Measurements from ENCODE around the gene ANKDD1A. TPM values are rescaled to one million over a fixed set of nuclear protein-coding genes. Genes with fewer than 3 reads are reported as not detected.
A peak's percentile ranks its signal among the peaks of the same experiment; 100 is the strongest.

ANKDD1A gene
- total RNA-seq (2021) (2.3 and 3.5 TPM in 2 replicates), Bru-seq, nascent RNA (percentile 43 among the genes with signal in this experiment), BruChase-seq, experiment 1, labeled RNA remaining after a 2-hour chase (percentile 57 among the genes with signal in this experiment), BruChase-seq, experiment 2, labeled RNA remaining after a 6-hour chase (percentile 51 among the genes with signal in this experiment)
- long read RNA-seq: 0 reads

DNA sequence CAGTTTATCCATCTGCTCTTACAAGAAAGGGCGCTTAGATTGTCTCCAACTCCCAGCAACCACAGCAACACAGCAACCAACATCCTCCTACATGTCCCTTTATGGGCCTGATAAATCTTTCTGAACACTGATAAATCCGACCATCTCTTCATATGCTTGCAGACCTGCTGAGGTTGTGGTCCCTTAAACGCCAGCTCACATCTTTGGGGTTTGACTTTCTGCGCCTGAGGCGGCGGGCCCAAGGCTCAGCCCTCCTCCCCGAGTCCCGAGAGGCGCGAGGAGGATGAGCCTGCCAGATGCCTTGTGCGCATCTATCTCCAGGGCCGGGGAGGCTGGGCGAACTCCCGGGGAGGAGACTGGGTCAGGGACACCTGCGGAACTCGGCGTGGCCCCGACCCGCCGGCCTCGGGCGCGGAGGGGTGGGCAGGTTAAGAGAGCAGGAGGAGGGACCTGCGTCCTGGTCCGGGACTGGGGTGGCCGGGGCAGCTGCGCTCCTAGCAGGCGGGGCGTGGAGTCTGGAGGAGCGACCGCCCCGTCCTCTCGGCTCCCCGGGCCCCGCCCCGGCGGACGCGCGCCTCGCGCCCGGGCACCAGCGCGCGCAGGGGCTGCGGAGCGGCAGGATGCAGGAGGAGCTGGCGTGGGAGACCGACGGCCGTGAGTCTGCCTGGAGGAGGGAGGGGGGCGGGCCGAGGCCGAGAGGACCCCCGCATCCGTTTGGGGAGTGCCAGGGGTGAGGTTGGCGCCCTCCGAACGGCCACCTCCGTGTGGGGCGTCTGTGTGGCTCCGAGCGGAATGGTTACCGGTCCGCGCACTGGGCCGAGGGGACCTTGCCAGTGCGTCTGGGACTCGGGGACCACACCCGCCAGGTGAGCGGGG is at the start of gene ANKDD1A:
ANKDD1A (plus strand) TSS at position 592 of the 876 bp plus-strand sequence; CDS start at position 621, 29 bp downstream.
- Histone ChIP-seq H3K27ac (ENCODE audit: low read depth, low read length, poor library complexity, severe bottlenecking) (no peak within 1 kb of the TSS), H3K9me3 (ENCODE audit: low read depth, low read length, poor library complexity, severe bottlenecking) (no peaks in the 10 kb centered on the region), H3K4me3 (ENCODE audit: low read depth, low read length, poor library complexity, severe bottlenecking) (peak within 1 kb of the TSS; percentile 53), H3K36me3 (ENCODE audit: insufficient read depth, low read length, poor library complexity, severe bottlenecking) (no peaks in the 10 kb centered on the region), H3K27me3 (replicated peaks; ENCODE audit: insufficient read depth, low read depth, low read length, poor library complexity) (no peaks in the 10 kb centered on the region), H3K4me1 (ENCODE audit: insufficient read depth, low read length, poor library complexity, severe bottlenecking) (peaks cover 11% of the 10 kb centered on the region)
- BruUV-seq (replicated peaks): no TSS peak
- peak; percentile 64 for DNase-seq (ENCODE audit: low spot score)
- ChIA-PET POLR2A (ENCODE audit: low non-redundant PET) (no interaction called here), CTCF (interaction anchor here (0.7 kb wide), 1 partner anchor 71 kb away, joined by 6 read pairs; no protein-coding TSS in a partner anchor)
- TF ChIP-seq CTCF (conservative IDR thresholded peaks at IDR 0.05; ENCODE audit: low read depth, low read length): no peak
- TF ChIP-seq EZH2 (IDR thresholded peaks at IDR 0.05; ENCODE audit: borderline replicate concordance, low read depth, low read length, poor library complexity, severe bottlenecking): no peak
- intact Hi-C loops (cut with micrococcal nuclease; ENCODE audit: unreplicated experiment): no loop called here

DNA sequence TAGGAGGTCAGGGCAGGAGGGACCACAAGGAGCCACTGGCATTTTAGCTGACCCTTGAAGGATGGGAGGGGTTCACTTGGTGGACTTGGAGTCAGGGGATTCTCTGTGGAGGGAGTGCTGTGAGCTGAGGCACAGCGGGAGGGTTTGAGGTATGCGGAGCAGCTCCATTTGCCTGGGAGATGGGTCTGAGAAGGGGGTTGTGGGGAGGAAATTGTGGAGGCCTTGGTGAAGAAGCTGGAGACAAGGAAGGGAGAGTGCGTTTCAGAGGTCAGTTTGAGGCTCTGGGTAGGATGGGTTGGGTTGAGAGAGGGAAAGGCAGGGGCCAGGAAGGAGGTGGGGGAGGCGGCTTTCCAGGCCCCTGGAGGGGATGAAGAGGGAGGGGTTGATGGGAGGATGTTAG is 49.7 kb upstream of the ANKDD1A start:
- intact Hi-C loops (cut with micrococcal nuclease; ENCODE audit: unreplicated experiment): no loop called here
- no TSS peak for BruUV-seq (replicated peaks)
- DNase-seq (ENCODE audit: low spot score): no peak
- Histone ChIP-seq H3K9me3 (ENCODE audit: low read depth, low read length, poor library complexity, severe bottlenecking) (no peaks in the 10 kb centered on the region), H3K27me3 (replicated peaks; ENCODE audit: insufficient read depth, low read depth, low read length, poor library complexity) (no peaks in the 10 kb centered on the region), H3K36me3 (ENCODE audit: insufficient read depth, low read length, poor library complexity, severe bottlenecking) (peaks cover 7% of the 10 kb centered on the region), H3K27ac (ENCODE audit: low read depth, low read length, poor library complexity, severe bottlenecking) (no peak overlapping the region), H3K4me3 (ENCODE audit: low read depth, low read length, poor library complexity, severe bottlenecking) (no peak overlapping the region), H3K4me1 (ENCODE audit: insufficient read depth, low read length, poor library complexity, severe bottlenecking) (peaks cover 7% of the 10 kb centered on the region)
- CTCF ChIA-PET: no interaction called here
- TF ChIP-seq EZH2 (IDR thresholded peaks at IDR 0.05; ENCODE audit: borderline replicate concordance, low read depth, low read length, poor library complexity, severe bottlenecking): no peak
- TF ChIP-seq CTCF (conservative IDR thresholded peaks at IDR 0.05; ENCODE audit: low read depth, low read length): no peak
- POLR2A ChIA-PET (ENCODE audit: low non-redundant PET): no interaction called here

DNA sequence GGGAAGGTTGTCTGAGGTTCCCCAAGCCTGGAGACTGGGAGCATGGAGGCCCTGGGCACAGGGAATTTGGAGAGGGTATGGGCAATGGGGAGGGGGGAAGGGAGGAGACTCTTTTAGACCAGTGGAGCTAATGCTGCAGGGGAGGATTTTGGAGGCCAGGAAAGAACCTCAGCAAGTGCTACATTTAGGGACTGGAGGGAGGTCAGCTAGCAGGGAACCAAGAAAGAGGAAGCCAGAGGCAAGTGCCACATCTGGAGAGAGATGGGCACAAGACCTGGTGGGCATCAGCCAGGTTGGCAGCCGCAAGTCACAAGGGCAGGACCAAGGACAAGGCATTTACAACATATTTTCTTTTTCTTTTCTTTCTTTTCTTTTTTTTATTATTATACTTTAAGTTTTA is 49.3 kb upstream of the ANKDD1A start:
- no peaks in the 10 kb centered on the region for H3K9me3 ChIP-seq (ENCODE audit: low read depth, low read length, poor library complexity, severe bottlenecking)
- no peak for DNase-seq (ENCODE audit: low spot score)
- ChIA-PET CTCF (no interaction called here), POLR2A (ENCODE audit: low non-redundant PET) (no interaction called here)
- peaks cover 7% of the 10 kb centered on the region for H3K36me3 ChIP-seq (ENCODE audit: insufficient read depth, low read length, poor library complexity, severe bottlenecking)
- intact Hi-C loops (cut with micrococcal nuclease; ENCODE audit: unreplicated experiment): no loop called here
- BruUV-seq (replicated peaks): no TSS peak
- H3K4me3 ChIP-seq (ENCODE audit: low read depth, low read length, poor library complexity, severe bottlenecking): no peak overlapping the region
- TF ChIP-seq CTCF (conservative IDR thresholded peaks at IDR 0.05; ENCODE audit: low read depth, low read length): no peak
- no peak for TF ChIP-seq EZH2 (IDR thresholded peaks at IDR 0.05; ENCODE audit: borderline replicate concordance, low read depth, low read length, poor library complexity, severe bottlenecking)
- H3K4me1 ChIP-seq (ENCODE audit: insufficient read depth, low read length, poor library complexity, severe bottlenecking): peaks cover 7% of the 10 kb centered on the region
- H3K27me3 ChIP-seq (replicated peaks; ENCODE audit: insufficient read depth, low read depth, low read length, poor library complexity): no peaks in the 10 kb centered on the region
- no peak overlapping the region for H3K27ac ChIP-seq (ENCODE audit: low read depth, low read length, poor library complexity, severe bottlenecking)
